ENCODE results near the gene ALG11. TPM values are rescaled to one million over a fixed set of nuclear protein-coding genes. Genes with fewer than 3 reads are reported as not detected.

ALG11 gene
- total RNA-seq, 1 experiment from 2014 or later = 12.2 TPM

DNA sequence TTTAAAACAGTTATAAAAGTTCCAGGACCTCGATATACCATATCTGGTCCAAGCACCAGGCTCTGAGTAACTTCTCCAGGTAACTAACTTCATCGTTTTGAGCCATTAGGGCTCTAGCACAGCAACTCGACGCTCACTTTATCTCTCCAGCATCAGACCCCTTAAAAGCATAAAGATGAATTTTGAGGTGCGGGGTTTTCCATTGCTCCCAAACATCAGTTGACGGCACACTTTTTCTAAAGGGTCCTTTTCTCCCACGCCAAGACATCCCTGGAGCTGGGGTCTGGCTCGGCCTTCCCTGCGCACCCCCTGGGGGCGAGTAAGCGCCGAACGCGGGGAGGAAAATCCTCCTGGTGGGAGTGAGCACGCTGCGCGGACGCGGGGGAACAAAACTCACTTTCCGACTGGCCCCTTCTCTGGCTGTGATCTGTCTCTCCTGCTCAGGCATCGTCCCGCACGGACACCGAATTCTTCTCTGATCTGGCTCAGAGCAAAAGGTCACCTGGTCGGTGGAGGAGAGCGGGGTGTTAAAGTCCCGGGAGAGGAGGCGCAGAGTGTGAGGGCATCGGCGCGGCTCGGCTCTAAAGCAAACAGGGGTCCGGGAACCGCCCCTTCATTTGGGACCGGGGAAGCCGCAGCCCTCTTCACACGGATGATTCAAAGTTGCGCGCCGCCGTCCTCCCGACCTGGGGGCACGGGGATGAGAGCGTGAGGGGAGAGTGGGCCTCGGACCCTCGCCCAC lies 1.1 kb upstream of the ALG11 start, which contains the start of gene ATP7B:
ATP7B (minus strand) TSS at position 561 of the 742 bp plus-strand sequence; CDS start at position 448, 113 bp downstream.
- Histone ChIP-seq H3K9me3 (ENCODE audit: low read length) (no peaks in the 10 kb centered on the region), H3K4me3 (ENCODE audit: low read length) (peak within 1 kb of the TSS; percentile 72), H3K4me1 (ENCODE audit: low read length) (peaks cover 20% of the 10 kb centered on the region), H3K9me2 (replicated peaks; ENCODE audit: insufficient read depth, low read length) (no peaks in the 10 kb centered on the region), H3K27me3 (ENCODE audit: low read length) (no peaks in the 10 kb centered on the region), H3K27ac (ENCODE audit: low read length) (no peak within 1 kb of the TSS), H3K79me2 (ENCODE audit: low read length) (peaks cover 38% of the 10 kb centered on the region), H3K36me3 (ENCODE audit: insufficient read depth, low read length) (no peaks in the 10 kb centered on the region), H4K20me1 (ENCODE audit: insufficient read depth, low read depth, low read length) (no peaks in the 10 kb centered on the region), H3K9ac (ENCODE audit: low read length) (peak within 1 kb of the TSS; percentile 73), H2AFZ (ENCODE audit: low read length) (peak within 1 kb of the TSS; percentile 98), H3K4me2 (ENCODE audit: low read depth, low read length, poor library complexity, severe bottlenecking) (peak within 1 kb of the TSS; percentile 89)
- DNase-seq = no peak

DNA sequence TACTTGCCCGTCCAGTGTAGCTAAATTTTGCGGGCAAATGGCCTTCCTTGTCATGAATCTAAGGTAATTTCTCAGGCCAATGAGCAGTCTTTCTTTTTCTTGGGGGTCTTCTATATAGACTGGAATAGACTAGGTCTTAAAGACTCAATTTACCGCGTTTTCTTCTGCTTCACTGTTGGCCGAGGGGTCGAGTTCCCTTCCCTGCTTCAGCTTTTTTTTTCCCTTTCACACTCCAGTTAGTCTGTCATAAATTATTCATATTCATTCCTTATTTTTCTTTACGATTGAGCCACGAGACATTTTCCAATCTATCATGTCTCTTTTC lies 276 bp downstream of the ALG11 start:
- Histone ChIP-seq H4K20me1 (ENCODE audit: insufficient read depth, low read depth, low read length) (no peaks in the 10 kb centered on the region), H3K36me3 (ENCODE audit: insufficient read depth, low read length) (no peaks in the 10 kb centered on the region), H3K4me1 (ENCODE audit: low read length) (peaks cover 20% of the 10 kb centered on the region), H3K27ac (ENCODE audit: low read length) (no peak overlapping the region), H3K79me2 (ENCODE audit: low read length) (peaks cover 52% of the 10 kb centered on the region), H3K9me3 (ENCODE audit: low read length) (no peaks in the 10 kb centered on the region), H3K9ac (ENCODE audit: low read length) (peak overlapping the region; percentile 73), H3K27me3 (ENCODE audit: low read length) (no peaks in the 10 kb centered on the region), H3K4me3 (ENCODE audit: low read length) (peak overlapping the region; percentile 72), H3K9me2 (replicated peaks; ENCODE audit: insufficient read depth, low read length) (no peaks in the 10 kb centered on the region), H2AFZ (ENCODE audit: low read length) (peak overlapping the region; percentile 16; the same call in 1 of the 2 replicates), H3K4me2 (ENCODE audit: low read depth, low read length, poor library complexity, severe bottlenecking) (peak overlapping the region; percentile 89)
- DNase-seq = no peak

DNA sequence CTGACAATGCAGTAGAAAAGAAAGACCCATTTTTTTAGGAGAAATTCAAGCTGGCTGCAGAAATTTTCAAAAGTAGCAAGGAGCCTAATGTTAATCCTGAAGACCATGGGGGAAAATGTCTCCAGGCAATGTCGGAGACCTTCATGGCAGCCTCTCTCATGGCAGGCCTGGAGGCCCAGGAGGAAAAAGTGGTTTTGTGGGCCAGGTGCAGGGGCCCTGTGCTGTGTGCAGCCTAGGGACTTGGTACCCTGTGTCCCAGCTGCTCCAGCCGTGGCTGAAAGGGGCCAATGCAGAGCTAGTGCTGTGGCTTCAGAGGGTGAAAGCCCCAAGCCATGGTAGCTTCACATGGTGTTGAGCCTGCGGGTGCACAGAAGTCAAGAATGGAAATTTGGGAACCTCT lies 4.1 kb downstream of the ALG11 start:
- no peak for DNase-seq
- Histone ChIP-seq H3K9me3 (ENCODE audit: low read length) (no peaks in the 10 kb centered on the region), H3K36me3 (ENCODE audit: insufficient read depth, low read length) (peaks cover 19% of the 10 kb centered on the region; the same call in 1 of the 2 replicates), H3K27ac (ENCODE audit: low read length) (no peak overlapping the region), H3K27me3 (ENCODE audit: low read length) (no peaks in the 10 kb centered on the region), H3K4me3 (ENCODE audit: low read length) (no peak overlapping the region), H3K9ac (ENCODE audit: low read length) (no peak overlapping the region), H4K20me1 (ENCODE audit: insufficient read depth, low read depth, low read length) (no peaks in the 10 kb centered on the region), H3K4me1 (ENCODE audit: low read length) (peaks cover 15% of the 10 kb centered on the region), H3K4me2 (ENCODE audit: low read depth, low read length, poor library complexity, severe bottlenecking) (no peak overlapping the region), H3K9me2 (replicated peaks; ENCODE audit: insufficient read depth, low read length) (no peaks in the 10 kb centered on the region), H3K79me2 (ENCODE audit: low read length) (peaks cover 76% of the 10 kb centered on the region), H2AFZ (ENCODE audit: low read length) (no peak overlapping the region)

DNA sequence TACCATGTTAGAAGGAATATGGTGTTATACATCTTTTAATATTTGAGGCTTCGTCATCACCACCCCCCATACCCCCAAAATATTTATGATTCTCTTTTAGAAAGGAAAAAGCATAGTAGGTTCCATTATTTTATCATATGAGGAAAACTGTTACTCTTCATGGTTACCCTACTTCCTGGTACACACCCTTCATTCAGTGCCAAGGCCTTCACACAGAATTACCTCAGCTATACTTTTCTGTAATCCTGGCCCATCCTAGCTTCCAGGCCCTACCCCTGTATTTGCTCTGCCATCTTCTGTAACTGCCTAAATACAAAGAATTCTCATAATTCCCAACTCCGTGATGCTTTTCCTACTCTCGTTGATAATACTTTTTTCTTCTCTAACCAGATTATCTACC lies 8.0 kb downstream of the ALG11 start:
- DNase-seq = no peak
- Histone ChIP-seq H3K27me3 (ENCODE audit: low read length) (no peaks in the 10 kb centered on the region), H2AFZ (ENCODE audit: low read length) (no peak overlapping the region), H3K27ac (ENCODE audit: low read length) (no peak overlapping the region), H3K9me3 (ENCODE audit: low read length) (no peaks in the 10 kb centered on the region), H4K20me1 (ENCODE audit: insufficient read depth, low read depth, low read length) (no peaks in the 10 kb centered on the region), H3K4me2 (ENCODE audit: low read depth, low read length, poor library complexity, severe bottlenecking) (no peak overlapping the region), H3K9ac (ENCODE audit: low read length) (no peak overlapping the region), H3K4me3 (ENCODE audit: low read length) (no peak overlapping the region), H3K4me1 (ENCODE audit: low read length) (no peaks in the 10 kb centered on the region), H3K9me2 (replicated peaks; ENCODE audit: insufficient read depth, low read length) (no peaks in the 10 kb centered on the region), H3K79me2 (ENCODE audit: low read length) (peaks cover 57% of the 10 kb centered on the region), H3K36me3 (ENCODE audit: insufficient read depth, low read length) (peaks cover 30% of the 10 kb centered on the region; the same call in 1 of the 2 replicates)

DNA sequence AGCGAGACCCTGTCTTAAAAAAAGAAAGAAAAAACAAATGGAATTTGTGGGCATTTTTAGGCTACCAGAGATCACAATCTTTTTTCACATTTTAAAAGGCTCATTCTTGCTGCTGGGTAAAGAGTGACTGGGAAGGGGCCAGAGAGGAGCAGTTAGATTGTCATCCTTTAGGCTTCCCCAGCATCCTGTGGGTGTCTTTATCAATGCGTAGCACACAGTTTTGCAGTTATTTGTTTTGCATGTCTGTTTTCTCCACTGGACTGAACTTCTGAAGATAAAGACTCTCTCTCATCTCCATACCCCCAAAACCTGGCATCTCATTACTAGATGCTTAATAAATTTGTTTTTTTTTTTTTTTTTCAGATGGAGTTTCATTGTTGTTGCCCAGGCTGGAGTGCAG lies 10.2 kb downstream of the ALG11 start:
- Histone ChIP-seq H3K79me2 (ENCODE audit: low read length) (peaks cover 52% of the 10 kb centered on the region), H3K4me1 (ENCODE audit: low read length) (no peaks in the 10 kb centered on the region), H3K27me3 (ENCODE audit: low read length) (no peaks in the 10 kb centered on the region), H3K4me2 (ENCODE audit: low read depth, low read length, poor library complexity, severe bottlenecking) (no peak overlapping the region), H4K20me1 (ENCODE audit: insufficient read depth, low read depth, low read length) (peaks cover 6% of the 10 kb centered on the region; the same call in 1 of the 2 replicates), H3K4me3 (ENCODE audit: low read length) (no peak overlapping the region), H3K27ac (ENCODE audit: low read length) (no peak overlapping the region), H2AFZ (ENCODE audit: low read length) (no peak overlapping the region), H3K36me3 (ENCODE audit: insufficient read depth, low read length) (peaks cover 33% of the 10 kb centered on the region; the same call in 1 of the 2 replicates), H3K9me3 (ENCODE audit: low read length) (no peaks in the 10 kb centered on the region), H3K9ac (ENCODE audit: low read length) (no peak overlapping the region), H3K9me2 (replicated peaks; ENCODE audit: insufficient read depth, low read length) (no peaks in the 10 kb centered on the region)
- no peak for DNase-seq

DNA sequence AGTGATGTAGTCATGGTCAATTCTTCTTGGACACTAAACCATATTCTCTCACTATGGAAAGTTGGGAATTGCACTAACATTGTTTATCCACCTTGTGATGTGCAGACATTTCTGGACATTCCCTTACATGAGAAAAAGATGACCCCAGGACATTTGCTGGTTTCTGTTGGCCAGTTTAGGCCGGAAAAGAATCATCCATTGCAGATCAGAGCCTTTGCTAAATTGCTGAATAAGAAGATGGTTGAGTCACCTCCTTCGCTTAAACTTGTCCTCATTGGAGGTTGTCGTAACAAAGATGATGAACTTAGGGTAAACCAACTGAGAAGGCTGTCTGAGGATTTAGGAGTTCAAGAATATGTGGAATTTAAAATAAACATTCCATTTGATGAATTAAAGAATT lies 12.3 kb downstream of the ALG11 start, which contains the start of gene UTP14C:
UTP14C (plus strand) TSS at position 211 of the 400 bp plus-strand sequence. CDS start 4,114 bp downstream, outside the sequence.
- Histone ChIP-seq H3K36me3 (ENCODE audit: insufficient read depth, low read length) (peaks cover 30% of the 10 kb centered on the region; the same call in 1 of the 2 replicates), H3K4me3 (ENCODE audit: low read length) (no peak within 1 kb of the TSS), H2AFZ (ENCODE audit: low read length) (no peak within 1 kb of the TSS), H3K27ac (ENCODE audit: low read length) (no peak within 1 kb of the TSS), H3K4me1 (ENCODE audit: low read length) (no peaks in the 10 kb centered on the region), H4K20me1 (ENCODE audit: insufficient read depth, low read depth, low read length) (peaks cover 6% of the 10 kb centered on the region; the same call in 1 of the 2 replicates), H3K9me2 (replicated peaks; ENCODE audit: insufficient read depth, low read length) (no peaks in the 10 kb centered on the region), H3K79me2 (ENCODE audit: low read length) (peaks cover 37% of the 10 kb centered on the region), H3K4me2 (ENCODE audit: low read depth, low read length, poor library complexity, severe bottlenecking) (no peak within 1 kb of the TSS), H3K27me3 (ENCODE audit: low read length) (no peaks in the 10 kb centered on the region), H3K9ac (ENCODE audit: low read length) (no peak within 1 kb of the TSS), H3K9me3 (ENCODE audit: low read length) (no peaks in the 10 kb centered on the region)
- no peak for DNase-seq

DNA sequence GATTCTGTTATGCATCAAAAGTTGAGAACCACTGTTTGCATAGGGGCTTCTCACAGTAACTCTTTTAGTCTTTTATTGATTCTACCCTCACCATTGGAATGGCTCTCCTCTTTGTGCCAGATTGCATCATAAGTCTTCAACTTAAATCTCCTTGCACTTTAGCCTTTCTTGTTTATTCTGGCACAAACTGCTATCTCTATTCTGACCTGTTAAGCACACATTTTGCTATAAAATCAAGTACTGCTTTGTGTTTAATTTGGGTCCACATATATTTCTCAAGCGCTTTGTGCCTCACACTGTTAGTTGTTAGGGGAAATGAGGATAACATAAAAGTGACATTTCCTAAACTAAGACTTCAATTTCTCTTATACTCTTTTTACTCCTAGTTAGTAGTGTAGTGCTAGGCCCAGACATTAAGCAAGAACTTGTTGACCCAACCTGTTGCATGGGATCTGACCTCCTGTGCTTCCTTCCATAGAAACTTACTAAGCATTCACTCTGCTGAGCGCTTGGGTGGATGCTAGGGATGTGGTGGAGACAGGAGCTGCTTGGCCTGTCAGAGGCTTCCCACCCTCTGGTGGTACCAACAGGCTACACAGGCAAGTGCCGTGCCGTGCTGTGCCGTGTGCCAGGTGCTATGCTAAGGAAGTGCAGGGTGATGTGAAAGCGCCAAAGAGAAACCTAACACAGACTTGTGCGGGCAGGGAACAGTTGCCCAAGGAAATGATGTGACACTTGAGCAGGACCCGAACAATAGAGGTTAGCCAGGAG lies 13.5 kb downstream of the ALG11 start:
- no peak for DNase-seq
- Histone ChIP-seq H3K79me2 (ENCODE audit: low read length) (peaks cover 32% of the 10 kb centered on the region), H3K27ac (ENCODE audit: low read length) (no peak overlapping the region), H3K9ac (ENCODE audit: low read length) (no peak overlapping the region), H3K9me3 (ENCODE audit: low read length) (no peaks in the 10 kb centered on the region), H4K20me1 (ENCODE audit: insufficient read depth, low read depth, low read length) (peaks cover 11% of the 10 kb centered on the region; the same call in 1 of the 2 replicates), H3K36me3 (ENCODE audit: insufficient read depth, low read length) (peaks cover 26% of the 10 kb centered on the region; the same call in 1 of the 2 replicates), H2AFZ (ENCODE audit: low read length) (no peak overlapping the region), H3K4me3 (ENCODE audit: low read length) (no peak overlapping the region), H3K9me2 (replicated peaks; ENCODE audit: insufficient read depth, low read length) (no peaks in the 10 kb centered on the region), H3K4me1 (ENCODE audit: low read length) (no peaks in the 10 kb centered on the region), H3K27me3 (ENCODE audit: low read length) (no peaks in the 10 kb centered on the region), H3K4me2 (ENCODE audit: low read depth, low read length, poor library complexity, severe bottlenecking) (no peak overlapping the region)

DNA sequence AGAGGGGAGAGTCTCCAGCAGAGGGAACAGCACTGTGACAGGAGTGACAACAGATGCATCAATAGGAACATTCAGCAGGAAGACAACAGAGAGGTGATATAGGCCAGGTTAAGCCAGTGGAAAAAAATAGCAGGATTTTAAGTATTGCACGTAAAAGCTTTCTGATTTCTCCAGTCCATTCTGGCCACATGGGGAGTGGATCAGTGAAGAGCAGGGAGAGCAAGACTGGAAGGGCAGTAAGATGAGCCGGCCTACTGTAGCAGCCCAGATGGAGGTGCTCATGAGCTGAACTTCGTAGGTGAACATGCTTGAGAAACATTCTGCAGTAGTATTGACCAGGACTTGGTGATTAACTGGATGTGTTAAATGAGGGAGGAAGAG lies 14.0 kb downstream of the ALG11 start:
- H3K36me3 ChIP-seq (ENCODE audit: insufficient read depth, low read length) = peaks cover 21% of the 10 kb centered on the region; the same call in 1 of the 2 replicates
- no peak for DNase-seq
- H4K20me1 ChIP-seq (ENCODE audit: insufficient read depth, low read depth, low read length) = peaks cover 11% of the 10 kb centered on the region; the same call in 1 of the 2 replicates
- no peaks in the 10 kb centered on the region for H3K4me1 ChIP-seq (ENCODE audit: low read length)
- no peak overlapping the region for H3K4me3 ChIP-seq (ENCODE audit: low read length)
- H3K79me2 ChIP-seq (ENCODE audit: low read length) = peaks cover 26% of the 10 kb centered on the region
- no peaks in the 10 kb centered on the region for H3K9me2 ChIP-seq (replicated peaks; ENCODE audit: insufficient read depth, low read length)
- H2AFZ ChIP-seq (ENCODE audit: low read length) = no peak overlapping the region
- H3K9ac ChIP-seq (ENCODE audit: low read length) = no peak overlapping the region
- no peaks in the 10 kb centered on the region for H3K27me3 ChIP-seq (ENCODE audit: low read length)
- H3K9me3 ChIP-seq (ENCODE audit: low read length) = no peaks in the 10 kb centered on the region
- H3K27ac ChIP-seq (ENCODE audit: low read length) = no peak overlapping the region
- no peak overlapping the region for H3K4me2 ChIP-seq (ENCODE audit: low read depth, low read length, poor library complexity, severe bottlenecking)
